GM18873 (cell line): ENCODE measurements around the gene MPZL1.

Experiments
- ATAC-seq: cut with Tn5 transposase; IDR thresholded peaks from one replicate; pipeline ENCODE4 v1.9.1; 2021; ENCODE audit warnings: mild to moderate bottlenecking, moderate library complexity, moderate number of reproducible peaks; ENCODE audit not compliant: unreplicated experiment, low FRiP score

The MPZL1 gene

GRCh38 chr1:167746988-167747655 is 25.3 kb downstream of the MPZL1 start:
- ATAC-seq = no peak

GRCh38 chr1:167747988-167748387 is 26.2 kb downstream of the MPZL1 start:
- ATAC-seq = no peak

GRCh38 chr1:167748906-167749305 is 27.1 kb downstream of the MPZL1 start:
- ATAC-seq = no peak

- no peak for ATAC-seq
Observed at GRCh38 chr1:167749741-167750140, 28.0 kb downstream of the MPZL1 start.

- no peak for ATAC-seq
Observed at GRCh38 chr1:167750641-167751040, 28.9 kb downstream of the MPZL1 start.

- no peak for ATAC-seq
Observed at GRCh38 chr1:167751676-167752075, 29.9 kb downstream of the MPZL1 start.

GRCh38 chr1:167752219-167752985 is 30.6 kb downstream of the MPZL1 start:
- no peak for ATAC-seq

GRCh38 chr1:167755654-167756053 is 33.9 kb downstream of the MPZL1 start:
- no peak for ATAC-seq

GRCh38 chr1:167756730-167757405 is 35.1 kb downstream of the MPZL1 start:
- no peak for ATAC-seq

GRCh38 chr1:167757433-167758309 is 35.9 kb downstream of the MPZL1 start:
- no peak for ATAC-seq

- ATAC-seq = no peak
Observed at GRCh38 chr1:167761400-167761799, 39.6 kb downstream of the MPZL1 start.

GRCh38 chr1:167762061-167762746 is 40.4 kb downstream of the MPZL1 start:
- ATAC-seq = no peak

GRCh38 chr1:167763525-167764220 is 41.9 kb downstream of the MPZL1 start:
- ATAC-seq = no peak

GRCh38 chr1:167764458-167765330 is 42.9 kb downstream of the MPZL1 start:
- ATAC-seq = no peak

- no peak for ATAC-seq
Observed at GRCh38 chr1:167765496-167765895, 43.7 kb downstream of the MPZL1 start.

GRCh38 chr1:167766538-167766937 is 44.8 kb downstream of the MPZL1 start:
- no peak for ATAC-seq

- no peak for ATAC-seq
Observed at GRCh38 chr1:167767761-167768160, 46.0 kb downstream of the MPZL1 start.

GRCh38 chr1:167770127-167770526 is 48.3 kb downstream of the MPZL1 start:
- no peak for ATAC-seq
